Liver (tissue), 3 donors: Measurements from ENCODE around the gene MRLN.

ENCODE experiments used
- CTCF ChIP-seq: fragments of 150-350 bp; IDR thresholded peaks from 2 replicates; pipeline ENCODE4 v1.5.1; 2017; ENCODE audit warnings: improper control_type of control experiment, low read depth, low read length; ENCODE audit not compliant: missing input control
- EGR1 ChIP-seq, 2 donors: IDR thresholded peaks; 2 replicates each; pipeline ENCODE4 v1.6.1; 2016 to 2018; ENCODE audit warnings: antibody characterized with exemption in 2 of 2, low read depth in 2 of 2
- GABPA ChIP-seq, 2 donors: IDR thresholded peaks in 1 of 2; conservative IDR thresholded peaks in 1 of 2; 2 replicates each; pipeline ENCODE4 v1.6.1; 2016; ENCODE audit warnings: antibody characterized with exemption in 2 of 2, mild to moderate bottlenecking in 1 of 2, moderate library complexity in 1 of 2
- HNF4A ChIP-seq, 2 donors: conservative IDR thresholded peaks; 2 replicates each; pipeline ENCODE4 v1.6.1; 2016; ENCODE audit warnings: antibody characterized with exemption in 2 of 2, mild to moderate bottlenecking in 2 of 2
- HNF4G ChIP-seq: IDR thresholded peaks from 2 replicates; pipeline ENCODE4 v1.6.1; 2016; ENCODE audit warnings: antibody characterized with exemption
- RAD21 ChIP-seq, 2 donors: IDR thresholded peaks; 2 replicates each; pipeline ENCODE4 v1.6.1; 2016; ENCODE audit warnings: antibody characterized with exemption in 2 of 2, mild to moderate bottlenecking in 2 of 2
- RXRA ChIP-seq, 2 donors: IDR thresholded peaks; 2 replicates each; pipeline ENCODE4 v1.6.1; 2017 to 2018; ENCODE audit warnings: antibody characterized with exemption in 2 of 2, mild to moderate bottlenecking in 1 of 2
- YY1 ChIP-seq: IDR thresholded peaks from 2 replicates; pipeline ENCODE4 v1.6.1; 2016; ENCODE audit warnings: antibody characterized with exemption, mild to moderate bottlenecking
- TF ChIP-seq, protein P1 (sequence below): IDR thresholded peaks from 2 replicates; pipeline ENCODE4 v1.6.1; 2016; ENCODE audit warnings: antibody characterized with exemption, mild to moderate bottlenecking
- TF ChIP-seq, protein P2 (sequence below): IDR thresholded peaks from 2 replicates; pipeline ENCODE4 v1.6.1; 2016; ENCODE audit warnings: antibody characterized with exemption
- donor health status: healthy.
- donor health status: healthy.

DNA sequence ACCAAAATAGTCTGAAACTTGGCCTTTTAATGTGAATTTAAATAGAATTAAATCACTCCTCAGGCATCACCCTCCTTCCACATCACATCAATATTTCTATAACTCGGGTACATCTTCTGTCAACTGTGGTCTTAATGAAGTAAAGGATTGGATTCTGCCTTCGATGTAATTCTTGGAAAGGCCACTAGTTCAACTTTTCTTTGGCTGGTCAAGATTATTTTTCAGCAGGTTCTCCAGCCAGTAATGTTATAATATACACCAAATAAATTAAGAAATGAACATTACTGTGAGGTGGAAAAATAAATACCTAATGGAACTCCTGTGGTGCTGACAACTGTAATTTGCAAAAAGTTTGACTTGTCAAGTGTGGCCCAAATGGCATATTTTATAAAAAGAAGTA lies 33.9 kb downstream of the MRLN start:
- TF ChIP-seq YY1 (no peak), CTCF (no peak), RAD21 (IDR thresholded peaks at IDR 0.05) (no peak), HNF4G (no peak), HNF4A (conservative IDR thresholded peaks at IDR 0.05) (no peak), GABPA (IDR thresholded peaks at IDR 0.05 in 1 of 2, conservative IDR thresholded peaks at IDR 0.05 in 1 of 2) (no peak), RXRA (IDR thresholded peaks at IDR 0.05) (no peak), EGR1 (IDR thresholded peaks at IDR 0.05; ENCODE audit: low read depth in 2 of 2) (no peak)
- TF ChIP-seq, protein P1, sequence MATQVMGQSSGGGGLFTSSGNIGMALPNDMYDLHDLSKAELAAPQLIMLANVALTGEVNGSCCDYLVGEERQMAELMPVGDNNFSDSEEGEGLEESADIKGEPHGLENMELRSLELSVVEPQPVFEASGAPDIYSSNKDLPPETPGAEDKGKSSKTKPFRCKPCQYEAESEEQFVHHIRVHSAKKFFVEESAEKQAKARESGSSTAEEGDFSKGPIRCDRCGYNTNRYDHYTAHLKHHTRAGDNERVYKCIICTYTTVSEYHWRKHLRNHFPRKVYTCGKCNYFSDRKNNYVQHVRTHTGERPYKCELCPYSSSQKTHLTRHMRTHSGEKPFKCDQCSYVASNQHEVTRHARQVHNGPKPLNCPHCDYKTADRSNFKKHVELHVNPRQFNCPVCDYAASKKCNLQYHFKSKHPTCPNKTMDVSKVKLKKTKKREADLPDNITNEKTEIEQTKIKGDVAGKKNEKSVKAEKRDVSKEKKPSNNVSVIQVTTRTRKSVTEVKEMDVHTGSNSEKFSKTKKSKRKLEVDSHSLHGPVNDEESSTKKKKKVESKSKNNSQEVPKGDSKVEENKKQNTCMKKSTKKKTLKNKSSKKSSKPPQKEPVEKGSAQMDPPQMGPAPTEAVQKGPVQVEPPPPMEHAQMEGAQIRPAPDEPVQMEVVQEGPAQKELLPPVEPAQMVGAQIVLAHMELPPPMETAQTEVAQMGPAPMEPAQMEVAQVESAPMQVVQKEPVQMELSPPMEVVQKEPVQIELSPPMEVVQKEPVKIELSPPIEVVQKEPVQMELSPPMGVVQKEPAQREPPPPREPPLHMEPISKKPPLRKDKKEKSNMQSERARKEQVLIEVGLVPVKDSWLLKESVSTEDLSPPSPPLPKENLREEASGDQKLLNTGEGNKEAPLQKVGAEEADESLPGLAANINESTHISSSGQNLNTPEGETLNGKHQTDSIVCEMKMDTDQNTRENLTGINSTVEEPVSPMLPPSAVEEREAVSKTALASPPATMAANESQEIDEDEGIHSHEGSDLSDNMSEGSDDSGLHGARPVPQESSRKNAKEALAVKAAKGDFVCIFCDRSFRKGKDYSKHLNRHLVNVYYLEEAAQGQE, result no peak
- TF ChIP-seq, protein P2, sequence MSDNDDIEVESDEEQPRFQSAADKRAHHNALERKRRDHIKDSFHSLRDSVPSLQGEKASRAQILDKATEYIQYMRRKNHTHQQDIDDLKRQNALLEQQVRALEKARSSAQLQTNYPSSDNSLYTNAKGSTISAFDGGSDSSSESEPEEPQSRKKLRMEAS, result no peak
